Measurements from ENCODE around the gene A4GALT.
"Not testable (repeated sequence)": the region's sequence is repeated elsewhere in the genome, so short reads cannot be mapped to it uniquely, and the experiment has no call there.

Gene A4GALT

GRCh38 chr22:42734406-42734805 is 13.7 kb upstream of the A4GALT start:
- no peak for DNase-seq

DNA sequence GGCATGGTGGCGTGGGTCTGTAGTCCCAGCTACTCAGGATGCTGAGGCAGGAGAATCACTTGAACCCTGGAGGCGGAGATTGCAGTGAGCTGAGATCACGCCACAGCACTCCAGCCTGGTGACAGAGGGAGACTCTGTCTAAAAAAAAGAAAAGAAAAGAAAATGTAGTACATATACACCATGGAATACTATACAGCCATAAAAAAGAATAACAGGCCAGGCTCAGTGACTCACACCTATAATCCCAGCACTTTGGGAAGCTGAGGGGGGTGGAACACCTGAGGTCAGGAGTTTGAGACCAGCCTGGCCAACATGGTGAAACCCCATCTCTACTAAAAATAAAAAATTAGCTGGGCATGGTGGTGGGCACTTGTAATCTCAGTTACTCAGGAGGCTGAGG is 12.7 kb upstream of the A4GALT start:
- DNase-seq, result not testable (repeated sequence)

DNA sequence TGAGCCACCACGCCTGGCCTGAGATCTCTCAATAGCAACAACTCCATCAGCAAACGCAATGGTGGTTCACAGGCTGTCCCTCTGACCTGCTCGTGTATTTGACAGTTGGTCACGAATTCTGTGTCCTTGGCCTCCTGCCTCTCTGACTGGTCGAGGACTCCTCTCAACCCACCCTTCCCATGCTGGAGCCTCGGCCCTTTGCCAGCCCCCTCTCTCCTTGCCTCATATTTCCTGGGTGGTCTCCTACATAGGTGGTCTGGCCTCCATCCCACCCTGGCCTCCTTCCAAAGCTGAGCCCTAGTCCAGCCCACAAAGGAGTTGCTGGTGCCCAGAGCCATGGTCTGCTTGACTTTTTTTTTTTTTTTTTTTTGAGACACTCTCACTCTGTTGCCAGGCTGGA is 11.4 kb upstream of the A4GALT start:
- no peak for DNase-seq

- no peak for DNase-seq
Measured at GRCh38 chr22:42726811-42727210, 6.1 kb upstream of the A4GALT start.

GRCh38 chr22:42725606-42726355 is 5.1 kb upstream of the A4GALT start:
- DNase-seq, result no peak

GRCh38 chr22:42724062-42724461 is 3.4 kb upstream of the A4GALT start:
- no peak for DNase-seq

- DNase-seq, result no peak
Measured at GRCh38 chr22:42721045-42721434, 370 bp upstream of the A4GALT start.

- no peak for DNase-seq
Measured at GRCh38 chr22:42719656-42720262, 911 bp downstream of the A4GALT start.

- DNase-seq, result no peak
Measured at GRCh38 chr22:42719133-42719532, 1.5 kb downstream of the A4GALT start.

DNA sequence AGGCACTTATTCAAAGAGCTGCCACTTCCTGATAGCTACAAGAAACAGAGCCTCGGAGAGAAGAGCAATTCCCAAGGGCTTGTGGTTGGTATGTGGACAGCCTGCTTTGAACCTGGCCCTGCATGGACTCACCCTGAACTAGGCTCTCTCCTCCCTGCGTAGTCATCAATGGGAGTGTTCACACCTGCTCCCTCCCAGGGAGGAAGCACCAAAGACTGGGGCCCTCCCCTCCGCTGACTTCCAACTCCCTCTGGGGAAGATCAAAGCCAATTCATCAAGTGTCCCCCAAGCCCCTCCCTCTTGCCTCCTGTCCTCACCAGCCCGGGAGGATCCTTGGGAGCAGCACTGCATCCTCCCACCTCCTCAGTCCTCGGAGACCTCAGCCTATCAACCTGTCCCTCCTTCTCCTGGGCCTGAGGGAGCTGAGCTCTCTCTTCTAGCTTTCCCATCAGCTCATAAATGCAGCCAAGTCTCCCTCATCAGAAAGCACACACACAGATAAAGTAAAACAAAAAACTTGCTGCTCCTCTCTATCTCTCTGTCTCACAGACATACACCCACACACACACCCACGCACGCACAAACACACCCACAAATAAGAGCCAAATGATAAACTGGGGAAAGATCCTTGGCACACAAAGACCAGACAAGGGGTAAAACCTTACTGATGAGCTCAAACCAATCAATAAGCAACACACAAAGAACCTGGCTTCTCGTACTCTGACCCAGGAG is 3.3 kb downstream of the A4GALT start:
- no peak for DNase-seq

GRCh38 chr22:42716649-42717127 is 4.0 kb downstream of the A4GALT start:
- no peak for DNase-seq

DNA sequence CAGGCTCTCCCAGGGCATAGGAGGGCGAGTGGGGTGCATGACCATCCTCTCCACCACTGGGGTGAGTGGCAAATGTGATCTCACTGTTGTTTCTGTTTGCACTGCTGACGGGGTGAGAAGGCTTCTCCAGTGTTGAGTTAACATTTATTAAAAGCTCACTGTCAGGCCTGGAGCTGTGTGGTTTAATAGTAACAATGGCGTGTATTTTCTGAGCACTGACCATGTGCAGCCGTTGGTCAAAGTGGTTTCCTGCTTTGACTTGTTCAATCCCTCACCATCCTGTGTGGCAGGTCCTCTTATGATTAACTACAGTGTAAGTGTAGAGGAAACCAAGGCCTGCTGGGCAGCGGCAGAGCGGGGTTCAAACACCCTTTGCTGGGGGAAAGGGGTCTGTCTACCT is 4.4 kb downstream of the A4GALT start:
- DNase-seq, result no peak

GRCh38 chr22:42714768-42715390 is 5.8 kb downstream of the A4GALT start:
- no peak for DNase-seq

GRCh38 chr22:42714308-42714707 is 6.4 kb downstream of the A4GALT start:
- DNase-seq, result no peak

DNA sequence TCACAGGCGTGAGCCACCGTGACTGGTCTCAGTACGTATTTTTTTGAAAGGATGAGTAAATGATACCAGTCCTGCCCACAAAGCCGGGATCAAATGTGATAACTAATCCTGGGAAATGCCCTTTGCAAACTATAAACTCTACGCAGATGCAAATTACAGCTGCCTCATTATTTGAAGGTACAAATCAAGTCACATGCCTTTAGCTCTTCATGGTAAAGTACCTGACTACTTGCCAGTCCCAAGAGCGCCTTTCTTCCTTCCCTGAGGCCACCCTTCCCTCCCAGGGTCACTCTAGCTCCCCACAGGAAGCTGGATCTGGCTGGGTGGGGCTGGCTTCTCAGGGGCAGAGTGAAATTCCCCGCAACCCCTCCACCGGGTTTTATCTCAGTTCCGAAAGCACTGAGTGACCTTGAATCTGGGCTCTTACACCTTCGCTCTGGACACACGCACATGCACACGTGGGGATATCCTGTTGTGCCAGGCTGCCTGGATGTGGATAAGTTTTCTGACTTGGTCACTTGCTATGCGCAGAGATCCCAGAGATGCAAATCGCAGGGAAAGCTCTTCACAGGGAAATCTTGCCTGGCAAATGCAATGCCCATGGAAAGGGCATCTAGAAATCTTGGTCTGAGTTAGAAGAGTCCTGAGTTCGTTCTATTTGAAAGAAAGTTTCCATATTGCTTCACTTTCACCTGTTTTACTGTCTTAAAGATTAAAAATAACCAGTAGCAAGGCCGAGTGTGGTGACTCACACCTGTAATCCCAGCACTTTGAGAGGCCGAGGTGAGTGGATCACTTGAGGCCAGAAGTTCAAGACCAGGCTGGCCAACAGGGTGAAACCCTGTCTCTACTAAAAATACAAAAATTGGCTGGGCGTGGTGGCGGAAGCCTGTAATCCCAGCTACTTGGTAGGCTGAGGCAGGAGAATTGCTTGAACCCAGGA is 8.5 kb downstream of the A4GALT start:
- DNase-seq, result no peak

GRCh38 chr22:42711281-42711731 is 9.4 kb downstream of the A4GALT start:
- no peak for DNase-seq

DNA sequence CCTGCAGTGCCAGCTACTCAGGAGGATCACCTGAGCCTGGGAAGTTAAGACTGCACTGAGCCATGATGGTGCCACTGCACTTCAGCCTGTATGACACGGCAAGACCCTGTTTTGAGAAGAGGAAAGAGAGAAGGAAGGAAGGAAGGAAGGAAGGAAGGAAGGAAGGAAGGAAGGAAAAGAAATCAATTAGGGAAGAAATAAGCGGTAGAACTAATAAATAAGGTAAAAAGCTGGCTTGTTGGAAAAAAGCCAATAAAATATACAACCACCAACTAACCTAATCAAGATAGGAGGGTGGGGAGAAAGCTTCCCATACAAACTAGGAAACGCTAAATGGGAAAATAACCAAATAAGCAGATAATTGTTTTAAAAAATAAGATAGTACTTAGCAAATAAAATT is 12.3 kb downstream of the A4GALT start:
- no peak for DNase-seq

GRCh38 chr22:42707496-42707895 is 13.2 kb downstream of the A4GALT start:
- DNase-seq, result no peak

GRCh38 chr22:42704896-42705295 is 15.8 kb downstream of the A4GALT start:
- DNase-seq, result no peak

GRCh38 chr22:42702675-42703074 is 18.0 kb downstream of the A4GALT start:
- no peak for DNase-seq

- no peak for DNase-seq
Measured at GRCh38 chr22:42701694-42702093, 19.0 kb downstream of the A4GALT start.

- no peak for DNase-seq
Measured at GRCh38 chr22:42700901-42701300, 19.8 kb downstream of the A4GALT start.
